A549 (cell line): ENCODE data around the gene FGFR1OP2.

ENCODE experiments used
- POLR2AphosphoS2 ChIP-seq: conservative IDR thresholded peaks from 2 replicates; pipeline ENCODE4 v1.6.1; 2012; ENCODE audit warnings: low read length, improper control_type of control experiment, inconsistent platforms
- RAD21 ChIP-seq, 2 experiments: fragments of >200 bp in 1 of 2; sonication (Bioruptor Twin) in 1 of 2; formaldehyde crosslinking in 1 of 2; IDR thresholded peaks in 1 of 2; conservative IDR thresholded peaks in 1 of 2; 2 replicates in 1 of 2; 3 replicates in 1 of 2; pipeline ENCODE4 v1.6.1; 2012 to 2018; ENCODE audit warnings: inconsistent platforms in 1 of 2

DNA sequence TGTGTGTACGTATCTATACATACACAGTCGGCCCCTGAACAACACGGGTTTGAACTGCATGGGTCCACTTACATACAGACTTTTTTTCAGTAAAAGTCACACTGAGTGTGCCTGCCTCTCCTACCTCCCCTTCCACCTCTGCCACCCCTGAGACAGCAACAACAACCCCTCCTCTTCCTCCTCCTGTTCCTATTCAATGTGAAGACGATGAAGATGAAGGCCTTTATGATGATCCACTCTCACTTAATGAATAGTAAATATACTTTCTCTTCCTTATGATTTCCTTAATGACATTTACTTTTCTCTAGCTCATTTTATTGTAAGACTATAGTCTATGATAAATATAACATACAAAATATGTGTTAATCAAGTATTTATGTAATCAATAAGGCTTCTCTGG is 50.4 kb downstream of the FGFR1OP2 start:
- no peak for TF ChIP-seq POLR2AphosphoS2
- TF ChIP-seq RAD21 (conservative IDR thresholded peaks at IDR 0.05 in 1 of 2, IDR thresholded peaks at IDR 0.05 in 1 of 2), result no peak
